Ishikawa (cell line): Measurements from ENCODE around the gene SLCO3A1.

ENCODE experiments used
- CEBPB ChIP-seq: IDR thresholded peaks from 2 replicates; pipeline ENCODE4 v1.6.1; 2012
- CREB1 ChIP-seq: IDR thresholded peaks from 2 replicates; pipeline ENCODE4 v1.6.1; 2012; ENCODE audit warnings: low read depth
- EGR1 ChIP-seq: IDR thresholded peaks from 2 replicates; pipeline ENCODE4 v1.6.1; 2012
- EP300 ChIP-seq: IDR thresholded peaks from 2 replicates; pipeline ENCODE4 v1.6.1; 2012; ENCODE audit warnings: borderline replicate concordance
- FOXM1 ChIP-seq: IDR thresholded peaks from 2 replicates; pipeline ENCODE4 v1.6.1; 2012; ENCODE audit warnings: low read depth, borderline replicate concordance
- NFIC ChIP-seq: IDR thresholded peaks from 2 replicates; pipeline ENCODE4 v1.6.1; 2012
- RAD21 ChIP-seq: IDR thresholded peaks from 2 replicates; pipeline ENCODE4 v1.6.1; 2012; ENCODE audit warnings: low read depth
- TAF1 ChIP-seq: IDR thresholded peaks from 2 replicates; pipeline ENCODE4 v1.6.1; 2012; ENCODE audit warnings: low read depth, mild to moderate bottlenecking
- TCF12 ChIP-seq: IDR thresholded peaks from 2 replicates; pipeline ENCODE4 v1.6.1; 2012; ENCODE audit warnings: low read depth
- TEAD4 ChIP-seq: IDR thresholded peaks from 2 replicates; pipeline ENCODE4 v1.6.1; 2012
- YY1 ChIP-seq: IDR thresholded peaks from 2 replicates; pipeline ENCODE4 v1.6.1; 2012; ENCODE audit warnings: low read depth
- ZBTB7A ChIP-seq: IDR thresholded peaks from 2 replicates; pipeline ENCODE4 v1.6.1; 2012; ENCODE audit warnings: low read depth
- TF ChIP-seq, protein P1 (sequence below): IDR thresholded peaks from 2 replicates; pipeline ENCODE4 v1.6.1; 2012
- TF ChIP-seq, protein P2 (sequence below): IDR thresholded peaks from 2 replicates; pipeline ENCODE4 v1.6.1; 2012
- TF ChIP-seq, protein P3 (sequence below): IDR thresholded peaks from 2 replicates; pipeline ENCODE4 v1.6.1; 2012; ENCODE audit warnings: low read depth, mild to moderate bottlenecking

The SLCO3A1 gene

DNA sequence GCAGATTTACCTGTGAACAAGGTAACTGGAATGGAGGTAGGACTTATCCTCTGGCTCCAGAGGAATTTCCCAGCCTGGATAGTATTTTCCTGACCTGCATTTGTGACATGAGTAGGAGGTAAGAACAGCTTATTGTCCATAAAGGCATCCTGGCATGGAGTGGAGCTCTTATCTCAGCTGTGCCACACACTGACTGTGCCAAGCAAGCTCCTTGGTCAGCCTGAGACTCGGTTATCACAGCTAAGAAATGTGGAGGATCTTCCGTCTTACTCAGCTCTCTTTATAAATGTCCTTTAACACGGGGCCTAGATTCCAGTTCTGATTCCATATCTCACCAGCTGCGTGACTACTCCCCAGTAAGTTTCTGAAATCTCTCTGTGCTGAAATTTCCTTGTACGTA, 38.9 kb downstream of the SLCO3A1 start:
- TF ChIP-seq TEAD4 (no peak), NFIC (no peak), YY1 (no peak), TCF12 (no peak), FOXM1 (no peak), CEBPB (no peak), RAD21 (no peak), EGR1 (no peak), ZBTB7A (no peak), CREB1 (no peak), EP300 (no peak), TAF1 (no peak)
- TF ChIP-seq, protein P1, sequence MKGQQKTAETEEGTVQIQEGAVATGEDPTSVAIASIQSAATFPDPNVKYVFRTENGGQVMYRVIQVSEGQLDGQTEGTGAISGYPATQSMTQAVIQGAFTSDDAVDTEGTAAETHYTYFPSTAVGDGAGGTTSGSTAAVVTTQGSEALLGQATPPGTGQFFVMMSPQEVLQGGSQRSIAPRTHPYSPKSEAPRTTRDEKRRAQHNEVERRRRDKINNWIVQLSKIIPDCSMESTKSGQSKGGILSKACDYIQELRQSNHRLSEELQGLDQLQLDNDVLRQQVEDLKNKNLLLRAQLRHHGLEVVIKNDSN, result no peak
- TF ChIP-seq, protein P2, sequence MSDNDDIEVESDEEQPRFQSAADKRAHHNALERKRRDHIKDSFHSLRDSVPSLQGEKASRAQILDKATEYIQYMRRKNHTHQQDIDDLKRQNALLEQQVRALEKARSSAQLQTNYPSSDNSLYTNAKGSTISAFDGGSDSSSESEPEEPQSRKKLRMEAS, result no peak
- TF ChIP-seq, protein P3, sequence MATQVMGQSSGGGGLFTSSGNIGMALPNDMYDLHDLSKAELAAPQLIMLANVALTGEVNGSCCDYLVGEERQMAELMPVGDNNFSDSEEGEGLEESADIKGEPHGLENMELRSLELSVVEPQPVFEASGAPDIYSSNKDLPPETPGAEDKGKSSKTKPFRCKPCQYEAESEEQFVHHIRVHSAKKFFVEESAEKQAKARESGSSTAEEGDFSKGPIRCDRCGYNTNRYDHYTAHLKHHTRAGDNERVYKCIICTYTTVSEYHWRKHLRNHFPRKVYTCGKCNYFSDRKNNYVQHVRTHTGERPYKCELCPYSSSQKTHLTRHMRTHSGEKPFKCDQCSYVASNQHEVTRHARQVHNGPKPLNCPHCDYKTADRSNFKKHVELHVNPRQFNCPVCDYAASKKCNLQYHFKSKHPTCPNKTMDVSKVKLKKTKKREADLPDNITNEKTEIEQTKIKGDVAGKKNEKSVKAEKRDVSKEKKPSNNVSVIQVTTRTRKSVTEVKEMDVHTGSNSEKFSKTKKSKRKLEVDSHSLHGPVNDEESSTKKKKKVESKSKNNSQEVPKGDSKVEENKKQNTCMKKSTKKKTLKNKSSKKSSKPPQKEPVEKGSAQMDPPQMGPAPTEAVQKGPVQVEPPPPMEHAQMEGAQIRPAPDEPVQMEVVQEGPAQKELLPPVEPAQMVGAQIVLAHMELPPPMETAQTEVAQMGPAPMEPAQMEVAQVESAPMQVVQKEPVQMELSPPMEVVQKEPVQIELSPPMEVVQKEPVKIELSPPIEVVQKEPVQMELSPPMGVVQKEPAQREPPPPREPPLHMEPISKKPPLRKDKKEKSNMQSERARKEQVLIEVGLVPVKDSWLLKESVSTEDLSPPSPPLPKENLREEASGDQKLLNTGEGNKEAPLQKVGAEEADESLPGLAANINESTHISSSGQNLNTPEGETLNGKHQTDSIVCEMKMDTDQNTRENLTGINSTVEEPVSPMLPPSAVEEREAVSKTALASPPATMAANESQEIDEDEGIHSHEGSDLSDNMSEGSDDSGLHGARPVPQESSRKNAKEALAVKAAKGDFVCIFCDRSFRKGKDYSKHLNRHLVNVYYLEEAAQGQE, result no peak

DNA sequence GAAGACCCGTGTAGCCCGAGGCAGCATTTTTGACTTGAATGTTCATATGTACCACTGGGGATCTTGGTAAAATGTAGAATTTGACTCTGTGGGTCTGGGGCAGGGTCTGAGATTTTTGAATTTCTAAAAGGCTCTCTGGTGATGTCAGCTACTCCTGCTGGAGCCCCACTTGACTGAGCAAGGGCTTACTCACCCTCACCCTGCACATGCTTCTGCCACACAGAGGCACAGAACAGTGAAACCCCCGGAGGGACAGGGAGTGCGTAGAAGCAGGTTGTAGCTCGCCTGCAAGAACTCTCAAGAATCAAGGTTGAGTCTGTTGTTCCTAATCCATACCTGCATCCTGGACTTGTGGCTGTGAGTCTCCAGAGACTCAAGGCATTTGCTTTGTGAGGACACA, 41.1 kb downstream of the SLCO3A1 start:
- TF ChIP-seq CEBPB (no peak), ZBTB7A (no peak)

DNA sequence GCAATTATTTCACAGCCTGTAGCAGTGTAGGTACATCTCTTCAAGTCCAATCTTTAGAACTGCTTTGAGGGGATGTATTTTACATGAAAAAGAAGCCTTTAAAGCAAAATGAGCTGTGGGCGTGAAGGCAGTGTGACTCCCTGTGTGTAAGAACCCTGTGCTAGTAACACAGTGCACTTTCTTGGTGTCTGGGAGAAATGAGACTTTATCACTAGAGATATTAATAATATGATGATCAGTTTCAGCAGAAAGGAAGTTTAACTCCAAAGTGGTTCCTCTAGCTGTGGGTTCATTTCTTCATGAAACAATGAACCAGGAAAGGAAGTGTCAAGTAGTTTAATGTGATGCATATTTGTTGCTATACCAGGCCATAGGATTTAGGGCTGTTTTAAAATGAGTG, 41.5 kb downstream of the SLCO3A1 start:
- TF ChIP-seq CEBPB (no peak), TCF12 (no peak), TEAD4 (no peak), FOXM1 (no peak), YY1 (no peak), ZBTB7A (no peak)
- TF ChIP-seq, protein P2, result no peak

DNA sequence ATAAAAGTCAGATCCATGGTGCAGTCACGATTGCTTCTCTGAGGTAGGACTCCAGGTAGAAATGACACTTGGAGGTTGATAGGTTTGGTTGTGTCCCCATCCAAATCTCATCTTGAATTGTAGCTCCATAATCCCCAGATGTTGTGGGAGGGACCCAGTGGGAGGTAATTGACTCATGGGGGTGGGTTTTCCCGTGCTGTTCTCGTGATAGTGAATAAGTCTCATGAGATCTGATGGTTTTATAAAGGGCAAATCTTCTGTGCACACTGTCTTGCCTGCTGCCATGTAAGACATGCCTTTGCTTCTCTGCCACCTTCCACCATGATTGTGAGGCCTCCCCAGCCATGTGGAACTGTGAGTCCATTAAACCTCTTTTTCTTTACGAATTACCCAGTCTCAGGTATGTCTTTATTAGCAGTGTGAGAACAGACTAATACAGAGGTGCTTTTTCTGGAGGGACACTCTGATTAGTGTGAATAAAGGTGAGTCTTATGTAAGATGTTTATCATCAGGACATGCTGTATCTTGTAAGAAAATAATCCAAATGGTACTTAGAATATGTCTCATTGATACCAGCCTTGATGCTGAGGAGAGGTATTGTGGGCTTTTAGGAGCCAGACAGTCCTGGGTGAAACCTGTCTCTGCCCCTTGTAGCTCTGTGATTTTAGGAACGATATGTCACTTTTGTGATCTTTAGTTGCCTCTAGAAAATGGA, 43.0 kb downstream of the SLCO3A1 start:
- no peak for TF ChIP-seq ZBTB7A
- no peak for TF ChIP-seq TAF1
- no peak for TF ChIP-seq EGR1
- TF ChIP-seq TCF12, result no peak
- TF ChIP-seq, protein P1, result no peak
- TF ChIP-seq, protein P3, result no peak
- no peak for TF ChIP-seq NFIC
- TF ChIP-seq FOXM1, result no peak
- TF ChIP-seq RAD21, result no peak

DNA sequence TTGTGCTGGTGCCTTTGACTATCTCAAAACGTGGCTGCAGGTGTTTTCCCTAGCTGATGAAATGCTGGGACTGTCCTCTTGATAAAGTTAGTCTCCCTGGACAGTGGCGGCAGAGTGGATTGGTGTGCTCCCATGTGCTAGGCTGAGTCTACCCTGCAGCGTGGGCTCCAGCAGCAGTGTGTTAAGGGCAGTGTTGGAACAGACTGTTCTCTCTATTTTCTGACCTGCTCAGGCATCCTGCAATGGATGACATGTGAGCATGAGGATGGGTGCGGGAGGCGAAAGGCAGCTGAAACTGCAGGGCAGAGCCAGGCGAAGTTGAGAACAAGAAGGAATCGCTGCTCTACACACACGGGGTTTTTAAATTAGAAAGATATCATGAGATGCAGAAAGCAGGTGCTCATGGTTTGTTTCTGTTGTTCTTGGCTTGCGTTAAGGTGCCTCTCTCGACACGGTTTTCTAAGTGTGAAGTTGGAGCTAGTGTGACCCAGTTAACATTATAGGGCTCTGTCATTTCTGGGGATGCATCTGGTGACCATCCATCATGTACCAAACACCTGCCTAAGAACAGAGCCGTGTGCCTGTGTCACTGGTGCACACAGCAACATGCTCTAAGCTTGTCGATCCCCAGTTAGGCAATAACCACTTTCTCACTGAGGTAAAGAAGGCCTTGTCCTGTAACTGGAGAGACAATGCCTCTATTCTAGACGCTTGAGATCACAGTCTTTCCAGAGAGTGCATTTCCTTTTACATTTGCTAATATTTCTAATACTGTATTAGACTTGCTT, 44.3 kb downstream of the SLCO3A1 start:
- TF ChIP-seq NFIC, result no peak
- TF ChIP-seq, protein P3, result no peak
- TF ChIP-seq EGR1, result no peak
- TF ChIP-seq CEBPB, result no peak
- TF ChIP-seq TAF1, result no peak
- no peak for TF ChIP-seq EP300
- no peak for TF ChIP-seq ZBTB7A
- TF ChIP-seq RAD21, result no peak
- TF ChIP-seq, protein P2, result no peak
- TF ChIP-seq TEAD4, result no peak
- TF ChIP-seq CREB1, result no peak
- TF ChIP-seq FOXM1, result no peak
- TF ChIP-seq TCF12, result no peak
